ENCODE data around the gene PPP1R3G.

- no peak for TF ChIP-seq CTCF (IDR thresholded peaks at IDR 0.05)
- TF ChIP-seq POLR2A (IDR thresholded peaks at IDR 0.05): no peak
These were observed 13.5 kb downstream of the PPP1R3G start for GRCh38 chr6:5098501-5099270.
